Measurements from ENCODE around the gene MYO7A.

GRCh38 chr11:77199137-77199745 lies 71.2 kb downstream of the MYO7A start:
- TF ChIP-seq FOSL1 (IDR thresholded peaks at IDR 0.05; ENCODE audit: insufficient read depth, low read depth, low read length) (no peak), MAX (IDR thresholded peaks at IDR 0.05) (no peak), ATF2 (IDR thresholded peaks at IDR 0.05; ENCODE audit: low read length) (no peak), JUN (IDR thresholded peaks at IDR 0.05; ENCODE audit: low read depth, low read length) (no peak)
